Measurements from ENCODE around the gene CDH2. TPM values are rescaled to one million over a fixed set of nuclear protein-coding genes. Genes with fewer than 3 reads are reported as not detected.

The CDH2 gene
- polyA plus RNA-seq, 1 donor (not counting 4 experiments of a cell fraction or from before 2014, with no cell fraction given) = 0.46 TPM

- Histone ChIP-seq H4K20me1 (ENCODE audit: control insufficient read depth, extremely low read depth, insufficient read depth, low read length) (no peaks in the 10 kb centered on the region), H3K9me3 (ENCODE audit: control insufficient read depth, low read depth, low read length) (no peaks in the 10 kb centered on the region), H3K27me3 (ENCODE audit: control insufficient read depth, extremely low read depth, insufficient read depth, low read length) (peaks cover 50% of the 10 kb centered on the region), H3K79me2 (ENCODE audit: control insufficient read depth, insufficient read depth, low read length) (no peaks in the 10 kb centered on the region), H3K9ac (ENCODE audit: control insufficient read depth, extremely low read depth, insufficient read depth, low read length) (no peak overlapping the region), H3K9me1 (ENCODE audit: control insufficient read depth, extremely low read depth, insufficient read depth, low read length) (no peaks in the 10 kb centered on the region), H3K4me2 (ENCODE audit: control insufficient read depth, extremely low read depth, insufficient read depth, low read depth, low read length) (no peak overlapping the region), H3K4me3 (ENCODE audit: control insufficient read depth in 2 of 3, extremely low read depth in 1 of 3, insufficient read depth in 2 of 3, low read depth in 1 of 3, low read length in 3 of 3) (no peak overlapping the region), H3K27ac (ENCODE audit: control insufficient read depth, insufficient read depth, low read length) (no peak overlapping the region), H3K4me1 (ENCODE audit: control insufficient read depth, extremely low read depth, insufficient read depth, low read length) (peaks cover 3% of the 10 kb centered on the region), H3K36me3 (ENCODE audit: control insufficient read depth in 2 of 2, extremely low read depth in 1 of 2, insufficient read depth in 2 of 2, low read length in 2 of 2) (no peaks in the 10 kb centered on the region), H2AFZ (ENCODE audit: control insufficient read depth, low read length) (no peak overlapping the region)
- dilution Hi-C loops (cut with MboI; ENCODE audit: extremely low pct_ligation_motif_present, low sequenced_read_pairs) = no loop called here
- DNase-seq (ENCODE audit: low read depth, low spot score) = no peak
- no peak for FAIRE-seq
- TF ChIP-seq CTCF (optimal IDR thresholded peaks at IDR 0.05 in 1 of 3, IDR thresholded peaks at IDR 0.05 in 1 of 3, conservative IDR thresholded peaks at IDR 0.05 in 1 of 3; ENCODE audit: extremely low read depth in 1 of 3, insufficient read depth in 2 of 3, low read length in 3 of 3) (no peak), EZH2 (IDR thresholded peaks at IDR 0.05; ENCODE audit: low read length) (peak; percentile 29)
These were observed 1.6 kb downstream of the CDH2 start for GRCh38 chr18:28175150-28175929.

GRCh38 chr18:28174181-28174905 is 2.6 kb downstream of the CDH2 start:
- Histone ChIP-seq H3K27me3 (ENCODE audit: control insufficient read depth, extremely low read depth, insufficient read depth, low read length) (peaks cover 43% of the 10 kb centered on the region), H3K9me3 (ENCODE audit: control insufficient read depth, low read depth, low read length) (no peaks in the 10 kb centered on the region), H3K4me2 (ENCODE audit: control insufficient read depth, extremely low read depth, insufficient read depth, low read depth, low read length) (no peak overlapping the region), H4K20me1 (ENCODE audit: control insufficient read depth, extremely low read depth, insufficient read depth, low read length) (no peaks in the 10 kb centered on the region), H2AFZ (ENCODE audit: control insufficient read depth, low read length) (no peak overlapping the region), H3K27ac (ENCODE audit: control insufficient read depth, insufficient read depth, low read length) (no peak overlapping the region), H3K36me3 (ENCODE audit: control insufficient read depth in 2 of 2, extremely low read depth in 1 of 2, insufficient read depth in 2 of 2, low read length in 2 of 2) (no peaks in the 10 kb centered on the region), H3K4me3 (ENCODE audit: control insufficient read depth in 2 of 3, extremely low read depth in 1 of 3, insufficient read depth in 2 of 3, low read depth in 1 of 3, low read length in 3 of 3) (no peak overlapping the region), H3K9ac (ENCODE audit: control insufficient read depth, extremely low read depth, insufficient read depth, low read length) (no peak overlapping the region), H3K4me1 (ENCODE audit: control insufficient read depth, extremely low read depth, insufficient read depth, low read length) (peaks cover 3% of the 10 kb centered on the region), H3K79me2 (ENCODE audit: control insufficient read depth, insufficient read depth, low read length) (no peaks in the 10 kb centered on the region), H3K9me1 (ENCODE audit: control insufficient read depth, extremely low read depth, insufficient read depth, low read length) (no peaks in the 10 kb centered on the region)
- dilution Hi-C loops (cut with MboI; ENCODE audit: extremely low pct_ligation_motif_present, low sequenced_read_pairs) = no loop called here
- DNase-seq (ENCODE audit: low read depth, low spot score) (no peak), FAIRE-seq (no peak)
- TF ChIP-seq CTCF (optimal IDR thresholded peaks at IDR 0.05 in 1 of 3, IDR thresholded peaks at IDR 0.05 in 1 of 3, conservative IDR thresholded peaks at IDR 0.05 in 1 of 3; ENCODE audit: extremely low read depth in 1 of 3, insufficient read depth in 2 of 3, low read length in 3 of 3) (no peak), EZH2 (IDR thresholded peaks at IDR 0.05; ENCODE audit: low read length) (peak; percentile 29)

Measured in keratinocyte (primary cell).